Measurements from ENCODE around the gene TPM4. TPM values are rescaled to one million over a fixed set of nuclear protein-coding genes. Genes with fewer than 3 reads are reported as not detected.

Gene TPM4
- total and polyA plus RNA-seq, 2 donors (not counting 1 experiment from before 2014, with no cell fraction given): 65.4 to 127 TPM

GRCh38 chr19:16068696-16069259, 7.5 kb upstream of the TPM4 start:
- 91% methylated on average over 10 of the region's 10 CpGs for WGBS (ENCODE audit: insufficient coverage)
- POLR2A ChIA-PET: interaction anchor here (0.6 kb wide), 1 partner anchor 113 kb away, joined by 4 read pairs; no protein-coding TSS in a partner anchor

More at GRCh38 chr19:16068696-16069259, 7.5 kb upstream of the TPM4 start:
- Histone ChIP-seq H3K4me3 (ENCODE audit: control extremely low read depth in 1 of 5, extremely low read depth in 1 of 5, insufficient read depth in 1 of 5, low read depth in 2 of 5, low read length in 4 of 5) (no peak overlapping the region), H3K4me2 (replicated peaks; ENCODE audit: low read depth, low read length, poor library complexity, severe bottlenecking) (no peak overlapping the region), H3K9ac (ENCODE audit: low read length) (no peak overlapping the region), H2AFZ (ENCODE audit: insufficient read depth, low read depth, low read length, poor library complexity, severe bottlenecking) (no peak overlapping the region), H3K9me3 (ENCODE audit: control extremely low read depth in 1 of 3, control insufficient read depth in 2 of 3, insufficient read depth in 1 of 3, low read length in 2 of 3) (no peaks in the 10 kb centered on the region), H3K27ac (ENCODE audit: low read length in 2 of 2) (peak overlapping the region in 1 of 2 donors; percentile 96), H3K79me2 (ENCODE audit: control insufficient read depth, insufficient read depth, low read length) (peaks cover 27% of the 10 kb centered on the region), H3K36me3 (replicated peaks in 1 of 2; ENCODE audit: control extremely low read depth in 1 of 2, control insufficient read depth in 1 of 2, extremely low read depth in 1 of 2, insufficient read depth in 2 of 2, low read length in 1 of 2) (no peaks in the 10 kb centered on the region), H4K20me1 (ENCODE audit: control insufficient read depth, insufficient read depth, low read length, poor library complexity, severe bottlenecking) (no peaks in the 10 kb centered on the region), H3K27me3 (replicated peaks in 1 of 4; ENCODE audit: control extremely low read depth in 1 of 4, control insufficient read depth in 3 of 4, insufficient read depth in 4 of 4, low read length in 3 of 4) (no peaks in the 10 kb centered on the region), H3K4me1 (ENCODE audit: control insufficient read depth in 2 of 2, insufficient read depth in 2 of 2, low read length in 2 of 2) (peaks cover 23 to 34% of the 10 kb centered on the region in 2 donors)
- DNase-seq: no peak
- no peak for ATAC-seq (ENCODE audit: low read depth)
- H3K4me1 Mint-ChIP-seq: peaks cover 12% of the 10 kb centered on the region
- no peaks in the 10 kb centered on the region for H3K9me3 Mint-ChIP-seq (ENCODE audit: insufficient read depth)
- no peak for TF ChIP-seq EZH2 (IDR thresholded peaks at IDR 0.05; ENCODE audit: borderline replicate concordance, insufficient read depth, low read depth, low read length, poor library complexity, severe bottlenecking)
- TF ChIP-seq, protein P1, sequence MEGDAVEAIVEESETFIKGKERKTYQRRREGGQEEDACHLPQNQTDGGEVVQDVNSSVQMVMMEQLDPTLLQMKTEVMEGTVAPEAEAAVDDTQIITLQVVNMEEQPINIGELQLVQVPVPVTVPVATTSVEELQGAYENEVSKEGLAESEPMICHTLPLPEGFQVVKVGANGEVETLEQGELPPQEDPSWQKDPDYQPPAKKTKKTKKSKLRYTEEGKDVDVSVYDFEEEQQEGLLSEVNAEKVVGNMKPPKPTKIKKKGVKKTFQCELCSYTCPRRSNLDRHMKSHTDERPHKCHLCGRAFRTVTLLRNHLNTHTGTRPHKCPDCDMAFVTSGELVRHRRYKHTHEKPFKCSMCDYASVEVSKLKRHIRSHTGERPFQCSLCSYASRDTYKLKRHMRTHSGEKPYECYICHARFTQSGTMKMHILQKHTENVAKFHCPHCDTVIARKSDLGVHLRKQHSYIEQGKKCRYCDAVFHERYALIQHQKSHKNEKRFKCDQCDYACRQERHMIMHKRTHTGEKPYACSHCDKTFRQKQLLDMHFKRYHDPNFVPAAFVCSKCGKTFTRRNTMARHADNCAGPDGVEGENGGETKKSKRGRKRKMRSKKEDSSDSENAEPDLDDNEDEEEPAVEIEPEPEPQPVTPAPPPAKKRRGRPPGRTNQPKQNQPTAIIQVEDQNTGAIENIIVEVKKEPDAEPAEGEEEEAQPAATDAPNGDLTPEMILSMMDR (IDR thresholded peaks at IDR 0.05): no peak
- CTCF ChIA-PET: interaction anchor here (1.6 kb wide), 1 partner anchor 117 kb away, joined by 3 read pairs; the partner anchor contains the start of gene FAM32A
- intact Hi-C loops (cut with micrococcal nuclease): no loop called here
- no peak overlapping the region for H3K27ac Mint-ChIP-seq
- H3K4me3 Mint-ChIP-seq: no peak overlapping the region
- no peaks in the 10 kb centered on the region for H3K27me3 Mint-ChIP-seq
